Heart left ventricle (tissue), 13 donors: ENCODE data around the gene MGST2.

ENCODE experiments used
- POLR2A ChIP-seq, 2 donors: fragments of 450-650 bp; IDR thresholded peaks; one replicate each; pipeline ENCODE4 v1.6.1; 2017; ENCODE audit warnings: antibody characterized with exemption in 2 of 2, mild to moderate bottlenecking in 2 of 2, moderate library complexity in 2 of 2
- TF ChIP-seq, protein P1 (sequence below), 12 donors: fragments of 200-600 bp; sonication (generic) in 4 of 12; IDR thresholded peaks; one replicate each; pipeline versions ENCODE4 v1.5.0 to v1.8.0; 2018 to 2022; ENCODE audit warnings: antibody characterized with exemption in 12 of 12, mild to moderate bottlenecking in 5 of 12
- donor health status: ischemic (EF 13 %, LVEDD 7.1; RV severe dilation, severe dysfunction).
- donor health status: DM: no; HTN: yes; CAD: no.
- donor health status: DM: no; HTN: no; CAD: no.
- donor health status: ischemic (EF 25% LVEDD 6.9; RV normal size, moderate dysfunction).
- donor health status: ischemic (EF 25% LVEDD 5.7; RV mildly dilated, moderate dysfunction).
- donor health status: ischemic (EF 35%, LVEDD 5.7; RV mildly dilated, moderate dysfunction).
- donor health status: nonischemic (EF 11% LVEDD 7.7; RV severe dilation, severe dysfunction).
- donor health status: DM: yes; HTN: yes; CAD: no.
- donor health status: PGD.
- donor health status: ischemic (EF 29% LVEDD 5.4; RV normal size, mild dysfunction).
- donor health status: nonischemic (EF 23%, LVEDD 6.1; RV moderate dilation, normal function).

DNA sequence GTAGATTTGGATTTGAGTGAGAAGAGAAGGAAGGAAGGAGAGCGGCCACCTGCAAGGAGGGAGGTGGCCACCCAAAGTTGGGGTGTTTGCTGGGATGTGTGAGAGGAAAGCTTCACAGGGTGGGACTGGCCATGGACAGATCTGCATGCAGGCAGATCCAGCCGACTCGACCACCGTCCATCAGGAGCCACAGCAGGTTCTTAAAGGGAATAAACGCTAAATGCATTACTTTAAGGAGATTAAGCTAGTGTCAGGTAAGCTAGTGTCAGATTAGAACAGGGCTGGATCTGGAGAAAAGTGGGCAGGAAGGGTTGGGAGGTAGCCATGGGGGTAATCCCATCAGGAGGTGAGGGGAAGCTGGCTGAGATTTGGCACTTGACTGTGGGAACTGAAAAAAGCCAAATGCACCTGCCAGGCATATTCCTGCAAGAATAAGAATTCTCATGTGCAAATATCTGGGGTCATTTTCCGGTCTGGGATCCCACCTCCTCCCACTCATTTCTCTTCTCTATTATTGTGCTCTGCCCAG is 79.6 kb downstream of the MGST2 start:
- TF ChIP-seq, protein P1, sequence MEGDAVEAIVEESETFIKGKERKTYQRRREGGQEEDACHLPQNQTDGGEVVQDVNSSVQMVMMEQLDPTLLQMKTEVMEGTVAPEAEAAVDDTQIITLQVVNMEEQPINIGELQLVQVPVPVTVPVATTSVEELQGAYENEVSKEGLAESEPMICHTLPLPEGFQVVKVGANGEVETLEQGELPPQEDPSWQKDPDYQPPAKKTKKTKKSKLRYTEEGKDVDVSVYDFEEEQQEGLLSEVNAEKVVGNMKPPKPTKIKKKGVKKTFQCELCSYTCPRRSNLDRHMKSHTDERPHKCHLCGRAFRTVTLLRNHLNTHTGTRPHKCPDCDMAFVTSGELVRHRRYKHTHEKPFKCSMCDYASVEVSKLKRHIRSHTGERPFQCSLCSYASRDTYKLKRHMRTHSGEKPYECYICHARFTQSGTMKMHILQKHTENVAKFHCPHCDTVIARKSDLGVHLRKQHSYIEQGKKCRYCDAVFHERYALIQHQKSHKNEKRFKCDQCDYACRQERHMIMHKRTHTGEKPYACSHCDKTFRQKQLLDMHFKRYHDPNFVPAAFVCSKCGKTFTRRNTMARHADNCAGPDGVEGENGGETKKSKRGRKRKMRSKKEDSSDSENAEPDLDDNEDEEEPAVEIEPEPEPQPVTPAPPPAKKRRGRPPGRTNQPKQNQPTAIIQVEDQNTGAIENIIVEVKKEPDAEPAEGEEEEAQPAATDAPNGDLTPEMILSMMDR (IDR thresholded peaks at IDR 0.05): no peak
- no peak for TF ChIP-seq POLR2A (IDR thresholded peaks at IDR 0.05)
